Measurements from ENCODE around the gene ICOS. TPM values are rescaled to one million over a fixed set of nuclear protein-coding genes. Genes with fewer than 3 reads are reported as not detected.
A peak's percentile ranks its signal among the peaks of the same experiment; 100 is the strongest.
"Not testable (repeated sequence)": the region's sequence is repeated elsewhere in the genome, so short reads cannot be mapped to it uniquely, and the experiment has no call there.

ICOS gene
- total RNA-seq, 1 donor from 2014 or later, result not detected

GRCh38 chr2:203925512-203926158, 10.9 kb upstream of the ICOS start:
- H3K27ac ChIP-seq, result no peak overlapping the region
- no peaks in the 10 kb centered on the region for H3K4me1 ChIP-seq
- no peaks in the 10 kb centered on the region for H3K9me3 ChIP-seq (ENCODE audit: low read depth)
- Mint-ChIP-seq H3K4me1 (no peaks in the 10 kb centered on the region), H3K27me3 (ENCODE audit: insufficient read depth, low read depth) (no peaks in the 10 kb centered on the region), H3K9me3 (no peaks in the 10 kb centered on the region), H3K27ac (no peak overlapping the region), H3K4me3 (no peak overlapping the region), H3K36me3 (no peaks in the 10 kb centered on the region)
- no peaks in the 10 kb centered on the region for H4K20me1 ChIP-seq (ENCODE audit: low read depth)
- H3K79me2 ChIP-seq (ENCODE audit: low read depth), result no peaks in the 10 kb centered on the region
- DNase-seq (ENCODE audit: low spot score), result no peak
- no peak overlapping the region for H3K9ac ChIP-seq
- no peaks in the 10 kb centered on the region for H3F3A ChIP-seq (ENCODE audit: low read depth)
- TF ChIP-seq EZH2 (IDR thresholded peaks at IDR 0.05) (no peak), EZH2phosphoT487 (IDR thresholded peaks at IDR 0.05) (no peak), CTCF (IDR thresholded peaks at IDR 0.05) (no peak)
- no peak overlapping the region for H2AFZ ChIP-seq (replicated peaks)
- H3K36me3 ChIP-seq, result no peaks in the 10 kb centered on the region
- no peak overlapping the region for H3K4me2 ChIP-seq
- no peak overlapping the region for H3K4me3 ChIP-seq
- no peaks in the 10 kb centered on the region for H3K27me3 ChIP-seq

GRCh38 chr2:203928849-203929248, 7.7 kb upstream of the ICOS start:
- Mint-ChIP-seq H3K27me3 (ENCODE audit: insufficient read depth, low read depth) (peaks cover 2% of the 10 kb centered on the region), H3K4me1 (no peaks in the 10 kb centered on the region), H3K4me3 (no peak overlapping the region), H3K9me3 (no peaks in the 10 kb centered on the region), H3K36me3 (no peaks in the 10 kb centered on the region), H3K27ac (no peak overlapping the region)
- no peak overlapping the region for H3K27ac ChIP-seq
- DNase-seq (ENCODE audit: low spot score), result no peak
- no peaks in the 10 kb centered on the region for H3K9me3 ChIP-seq (ENCODE audit: low read depth)
- no peak overlapping the region for H2AFZ ChIP-seq (replicated peaks)
- H4K20me1 ChIP-seq (ENCODE audit: low read depth), result no peaks in the 10 kb centered on the region
- no peak overlapping the region for H3K4me2 ChIP-seq
- no peaks in the 10 kb centered on the region for H3K36me3 ChIP-seq
- no peak overlapping the region for H3K4me3 ChIP-seq
- TF ChIP-seq CTCF (IDR thresholded peaks at IDR 0.05) (peak; percentile 14), EZH2 (IDR thresholded peaks at IDR 0.05) (no peak)
- H3K79me2 ChIP-seq (ENCODE audit: low read depth), result no peaks in the 10 kb centered on the region
- no peak overlapping the region for H3K9ac ChIP-seq
- no peaks in the 10 kb centered on the region for H3K4me1 ChIP-seq
- no peaks in the 10 kb centered on the region for H3K27me3 ChIP-seq
- no peaks in the 10 kb centered on the region for H3F3A ChIP-seq (ENCODE audit: low read depth)

- not testable (repeated sequence) for H3K79me2 ChIP-seq (ENCODE audit: low read depth); H3K4me2 ChIP-seq; H3K27ac ChIP-seq; H3K27me3 ChIP-seq; H3K27ac Mint-ChIP-seq; H3K4me1 Mint-ChIP-seq; H2AFZ ChIP-seq (replicated peaks); H3K36me3 ChIP-seq; H3K4me1 ChIP-seq; H3K4me3 Mint-ChIP-seq; H3K4me3 ChIP-seq; DNase-seq (ENCODE audit: low spot score); H3K27me3 Mint-ChIP-seq (ENCODE audit: insufficient read depth, low read depth); H3K9ac ChIP-seq; H4K20me1 ChIP-seq (ENCODE audit: low read depth); H3F3A ChIP-seq (ENCODE audit: low read depth); H3K9me3 Mint-ChIP-seq; H3K9me3 ChIP-seq (ENCODE audit: low read depth); H3K36me3 Mint-ChIP-seq
These were observed 5.3 kb upstream of the ICOS start for GRCh38 chr2:203931262-203931661.

- Histone ChIP-seq H3K9ac (no peak overlapping the region), H3K9me3 (ENCODE audit: low read depth) (no peaks in the 10 kb centered on the region), H3K36me3 (no peaks in the 10 kb centered on the region), H3K4me3 (no peak overlapping the region), H3K27me3 (no peaks in the 10 kb centered on the region), H3K79me2 (ENCODE audit: low read depth) (no peaks in the 10 kb centered on the region), H4K20me1 (ENCODE audit: low read depth) (no peaks in the 10 kb centered on the region), H3K4me1 (no peaks in the 10 kb centered on the region), H3K4me2 (no peak overlapping the region), H2AFZ (replicated peaks) (no peak overlapping the region), H3F3A (ENCODE audit: low read depth) (no peaks in the 10 kb centered on the region), H3K27ac (no peak overlapping the region)
- no peaks in the 10 kb centered on the region for H3K9me3 Mint-ChIP-seq
- H3K27me3 Mint-ChIP-seq (ENCODE audit: insufficient read depth, low read depth), result peaks cover 2% of the 10 kb centered on the region
- no peak for DNase-seq (ENCODE audit: low spot score)
- TF ChIP-seq CTCF (IDR thresholded peaks at IDR 0.05), result no peak
- TF ChIP-seq EZH2phosphoT487 (IDR thresholded peaks at IDR 0.05), result no peak
- TF ChIP-seq EZH2 (IDR thresholded peaks at IDR 0.05), result no peak
- no peak overlapping the region for H3K4me3 Mint-ChIP-seq
- no peaks in the 10 kb centered on the region for H3K4me1 Mint-ChIP-seq
- no peaks in the 10 kb centered on the region for H3K36me3 Mint-ChIP-seq
- H3K27ac Mint-ChIP-seq, result no peak overlapping the region
These were observed 2.5 kb upstream of the ICOS start for GRCh38 chr2:203934041-203934492.

All from neural progenitor cell (in vitro differentiated cells).